GM23338 (cell line): Measurements from ENCODE around the gene ACHE. TPM values are rescaled to one million over a fixed set of nuclear protein-coding genes. Genes with fewer than 3 reads are reported as not detected.

Experiments used
- ATAC-seq: fragments of 200-7000 bp; cut with Tn5 transposase; 3 replicates; pipeline ENCODE4 v1.9.1; 2020
- DNase-seq: peaks from one replicate; pipeline ENCODE4 v3.0.0-alpha.2; 2015; ENCODE audit warnings: low spot score
- H2AFZ ChIP-seq: fragments of 200-600 bp; sonication (generic); 2 replicates; pipeline ENCODE4 v1.8.0; 2016; ENCODE audit warnings: antibody characterized with exemption, mild to moderate bottlenecking, moderate library complexity
- H3F3A ChIP-seq: fragments of 200-600 bp; sonication (generic); replicated peaks from 2 replicates; pipeline ENCODE4 v1.8.0; 2017; ENCODE audit warnings: antibody characterized with exemption, mixed run types, low read depth
- H3K27ac ChIP-seq: fragments of 200-600 bp; sonication (generic); 2 replicates; pipeline ENCODE4 v1.6.1; 2016; ENCODE audit warnings: low read depth
- H3K27me3 ChIP-seq: fragments of 200-600 bp; sonication (generic); 2 replicates; pipeline ENCODE4 v1.8.0; 2016; ENCODE audit warnings: mild to moderate bottlenecking, mixed run types, moderate library complexity; ENCODE audit not compliant: insufficient read depth
- H3K36me3 ChIP-seq: fragments of 200-600 bp; sonication (generic); 2 replicates; pipeline ENCODE4 v1.8.0; 2016; ENCODE audit warnings: mild to moderate bottlenecking; ENCODE audit not compliant: insufficient read depth
- H3K4me1 ChIP-seq: fragments of 200-600 bp; sonication (generic); 2 replicates; pipeline ENCODE4 v1.8.0; 2016; ENCODE audit warnings: mild to moderate bottlenecking, moderate library complexity; ENCODE audit not compliant: insufficient read depth
- H3K4me2 ChIP-seq: fragments of 200-600 bp; sonication (generic); 2 replicates; pipeline ENCODE4 v1.7.1; 2017; ENCODE audit warnings: mixed run types
- H3K4me3 ChIP-seq: fragments of 200-600 bp; sonication (generic); 2 replicates; pipeline ENCODE4 v1.6.1; 2016; ENCODE audit warnings: mixed run types
- H3K79me2 ChIP-seq: fragments of 200-600 bp; sonication (generic); replicated peaks from 2 replicates; pipeline ENCODE4 v1.8.0; 2017; ENCODE audit warnings: mild to moderate bottlenecking; ENCODE audit not compliant: insufficient read depth
- H3K9me2 ChIP-seq: fragments of 200-600 bp; sonication (generic); 2 replicates; pipeline ENCODE4 v1.8.0; 2017; ENCODE audit not compliant: insufficient read depth
- H4K20me1 ChIP-seq: fragments of 200-600 bp; sonication (generic); replicated peaks from 2 replicates; pipeline ENCODE4 v1.8.0; 2017; ENCODE audit warnings: mild to moderate bottlenecking; ENCODE audit not compliant: insufficient read depth
- H3K27ac Mint-ChIP-seq: 2 replicates; pipeline ENCODE4 v1.8.0; 2020; ENCODE audit warnings: inconsistent platforms, mild to moderate bottlenecking, moderate library complexity, mixed read lengths
- H3K27me3 Mint-ChIP-seq: 3 replicates; pipeline ENCODE4 v1.8.0; 2022; ENCODE audit warnings: low read depth, mild to moderate bottlenecking, moderate library complexity, mixed read lengths, inconsistent platforms; ENCODE audit not compliant: insufficient read depth, poor library complexity
- H3K36me3 Mint-ChIP-seq: 3 replicates; pipeline ENCODE4 v1.8.0; 2021; ENCODE audit warnings: low read depth, mild to moderate bottlenecking, inconsistent platforms, moderate library complexity, mixed read lengths
- H3K4me1 Mint-ChIP-seq: 3 replicates; pipeline ENCODE4 v1.8.0; 2020; ENCODE audit warnings: mild to moderate bottlenecking, inconsistent platforms, mixed read lengths
- H3K4me3 Mint-ChIP-seq: 3 replicates; pipeline ENCODE4 v1.8.0; 2021; ENCODE audit warnings: moderate library complexity, mild to moderate bottlenecking, inconsistent platforms, mixed read lengths
- H3K9me3 Mint-ChIP-seq: 3 replicates; pipeline ENCODE4 v1.8.0; 2020; ENCODE audit warnings: moderate library complexity, mild to moderate bottlenecking, inconsistent platforms, mixed read lengths
- EZH2phosphoT487 ChIP-seq: fragments of 200-600 bp; sonication (generic); IDR thresholded peaks from one replicate; pipeline ENCODE4 v1.8.1; 2018; ENCODE audit warnings: antibody characterized with exemption; ENCODE audit not compliant: unreplicated experiment
- JUNB ChIP-seq: IDR thresholded peaks from one replicate; pipeline ENCODE4 v1.6.1; 2016; ENCODE audit warnings: antibody characterized with exemption; ENCODE audit not compliant: unreplicated experiment
- STAT1 ChIP-seq: IDR thresholded peaks from one replicate; pipeline ENCODE4 v1.6.1; 2016; ENCODE audit warnings: antibody characterized with exemption; ENCODE audit not compliant: unreplicated experiment
- ZNF114 ChIP-seq: fragments of 250-450 bp; sonication (Bioruptor Pico); IDR thresholded peaks from 2 replicates; pipeline ENCODE4 v1.5.0; 2020; ENCODE audit warnings: mild to moderate bottlenecking, moderate library complexity
- ZNF331 ChIP-seq: fragments of 250-450 bp; sonication (Bioruptor Pico); IDR thresholded peaks from 2 replicates; pipeline ENCODE4 v1.5.0; 2020; ENCODE audit warnings: low read depth, mild to moderate bottlenecking, moderate library complexity
- polyA plus RNA-seq: library from polyadenylated mRNA; unstranded; fragments of >200 nt; fragmentation: Nextera tagmentation; extraction: Ambion mirVana; gene quantifications from 2 replicates; pipeline ENCODE4 v1.2.1, GENCODE V29; 2016
- total RNA-seq: library from RNA; depleted of rRNA; stranded (reverse); fragments of >200 nt; shearing (Covaris generic); gene quantifications from 2 replicates; pipeline ENCODE4 v1.2.3, GENCODE V29; 2014
- TF ChIP-seq, protein P1 (sequence below): IDR thresholded peaks from one replicate; pipeline ENCODE4 v1.6.1; 2018; ENCODE audit warnings: antibody characterized with exemption; ENCODE audit not compliant: unreplicated experiment

The ACHE gene
- total and polyA plus RNA-seq, 2 experiments from 2014 or later, result 3.6 to 3.7 TPM

- Histone ChIP-seq H3K27me3 (no peaks in the 10 kb centered on the region), H3K4me2 (no peak overlapping the region), H3K4me3 (no peak overlapping the region), H3F3A (peaks cover 33% of the 10 kb centered on the region), H2AFZ (no peak overlapping the region), H3K27ac (no peak overlapping the region), H3K4me1 (peaks cover 8% of the 10 kb centered on the region), H3K36me3 (peaks cover 50% of the 10 kb centered on the region), H4K20me1 (peaks cover 60% of the 10 kb centered on the region), H3K9me2 (no peaks in the 10 kb centered on the region), H3K79me2 (peaks cover 74% of the 10 kb centered on the region)
- peaks cover 32% of the 10 kb centered on the region for H3K4me1 Mint-ChIP-seq
- ATAC-seq (no peak), DNase-seq (no peak)
- H3K27ac Mint-ChIP-seq, result no peak overlapping the region
- H3K4me3 Mint-ChIP-seq, result no peak overlapping the region; the same call in 2 of the 3 replicates
- TF ChIP-seq ZNF114 (CRISPR knock-in tag) (no peak), JUNB (no peak)
- TF ChIP-seq, protein P1, sequence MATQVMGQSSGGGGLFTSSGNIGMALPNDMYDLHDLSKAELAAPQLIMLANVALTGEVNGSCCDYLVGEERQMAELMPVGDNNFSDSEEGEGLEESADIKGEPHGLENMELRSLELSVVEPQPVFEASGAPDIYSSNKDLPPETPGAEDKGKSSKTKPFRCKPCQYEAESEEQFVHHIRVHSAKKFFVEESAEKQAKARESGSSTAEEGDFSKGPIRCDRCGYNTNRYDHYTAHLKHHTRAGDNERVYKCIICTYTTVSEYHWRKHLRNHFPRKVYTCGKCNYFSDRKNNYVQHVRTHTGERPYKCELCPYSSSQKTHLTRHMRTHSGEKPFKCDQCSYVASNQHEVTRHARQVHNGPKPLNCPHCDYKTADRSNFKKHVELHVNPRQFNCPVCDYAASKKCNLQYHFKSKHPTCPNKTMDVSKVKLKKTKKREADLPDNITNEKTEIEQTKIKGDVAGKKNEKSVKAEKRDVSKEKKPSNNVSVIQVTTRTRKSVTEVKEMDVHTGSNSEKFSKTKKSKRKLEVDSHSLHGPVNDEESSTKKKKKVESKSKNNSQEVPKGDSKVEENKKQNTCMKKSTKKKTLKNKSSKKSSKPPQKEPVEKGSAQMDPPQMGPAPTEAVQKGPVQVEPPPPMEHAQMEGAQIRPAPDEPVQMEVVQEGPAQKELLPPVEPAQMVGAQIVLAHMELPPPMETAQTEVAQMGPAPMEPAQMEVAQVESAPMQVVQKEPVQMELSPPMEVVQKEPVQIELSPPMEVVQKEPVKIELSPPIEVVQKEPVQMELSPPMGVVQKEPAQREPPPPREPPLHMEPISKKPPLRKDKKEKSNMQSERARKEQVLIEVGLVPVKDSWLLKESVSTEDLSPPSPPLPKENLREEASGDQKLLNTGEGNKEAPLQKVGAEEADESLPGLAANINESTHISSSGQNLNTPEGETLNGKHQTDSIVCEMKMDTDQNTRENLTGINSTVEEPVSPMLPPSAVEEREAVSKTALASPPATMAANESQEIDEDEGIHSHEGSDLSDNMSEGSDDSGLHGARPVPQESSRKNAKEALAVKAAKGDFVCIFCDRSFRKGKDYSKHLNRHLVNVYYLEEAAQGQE, result no peak
- peaks cover 3% of the 10 kb centered on the region; the same call in 2 of the 3 replicates for H3K9me3 Mint-ChIP-seq
- peaks cover 24% of the 10 kb centered on the region for H3K27me3 Mint-ChIP-seq
- H3K36me3 Mint-ChIP-seq, result peaks cover 92% of the 10 kb centered on the region
Measured at GRCh38 chr7:100878013-100878412, 17.7 kb downstream of the ACHE start.

DNA sequence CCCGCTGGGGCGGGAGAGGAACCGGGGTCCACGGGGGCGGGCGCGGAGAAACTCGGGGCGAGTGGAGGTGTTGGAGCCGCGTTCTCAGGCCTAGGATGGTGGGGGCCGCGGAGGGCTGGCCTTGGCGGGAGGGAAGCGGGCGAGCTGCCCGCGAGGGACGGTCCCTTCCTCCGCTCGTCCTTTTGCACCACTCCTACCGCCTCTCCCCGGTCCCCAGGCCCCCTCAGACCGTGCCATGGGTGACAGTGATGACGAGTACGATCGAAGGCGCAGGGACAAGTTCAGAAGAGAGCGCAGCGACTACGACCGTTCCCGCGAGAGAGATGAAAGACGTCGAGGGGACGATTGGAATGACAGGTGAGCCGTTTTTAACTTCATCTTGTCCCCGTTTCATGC lies 20.3 kb downstream of the ACHE start:
- Histone ChIP-seq H3K4me3 (peak overlapping the region; percentile 98), H2AFZ (0 out of 2 replicates have a peak overlapping the region, but pooled peaks have one; percentile 84), H3K4me2 (peak overlapping the region; percentile 100), H3K79me2 (peaks cover 53% of the 10 kb centered on the region), H3K27me3 (no peaks in the 10 kb centered on the region), H3K4me1 (peaks cover 8% of the 10 kb centered on the region), H3K36me3 (peaks cover 42% of the 10 kb centered on the region), H3K27ac (peak overlapping the region; percentile 98), H4K20me1 (peaks cover 48% of the 10 kb centered on the region), H3F3A (peaks cover 26% of the 10 kb centered on the region), H3K9me2 (no peaks in the 10 kb centered on the region)
- Mint-ChIP-seq H3K4me1 (peaks cover 28% of the 10 kb centered on the region), H3K4me3 (peak overlapping the region; percentile 100), H3K9me3 (peaks cover 3% of the 10 kb centered on the region), H3K27ac (peak overlapping the region; percentile 99), H3K27me3 (peaks cover 31% of the 10 kb centered on the region), H3K36me3 (peaks cover 92% of the 10 kb centered on the region)
- TF ChIP-seq STAT1, result no peak
- TF ChIP-seq ZNF114 (CRISPR knock-in tag), result no peak
- TF ChIP-seq ZNF331, result no peak
- DNase-seq, result peak; percentile 59
- ATAC-seq, result peak; percentile 22

GRCh38 chr7:100874577-100875355 lies 20.9 kb downstream of the ACHE start, which contains the start of gene SRRT:
SRRT (plus strand) TSS chr7:100875103; CDS start chr7:100875591, 488 bp downstream.
- Histone ChIP-seq H3K4me2 (peak within 1 kb of the TSS; percentile 100), H4K20me1 (peaks cover 44% of the 10 kb centered on the region), H3K79me2 (peaks cover 48% of the 10 kb centered on the region), H3K27ac (peak within 1 kb of the TSS; percentile 99), H2AFZ (0 out of 2 replicates have a peak within 1 kb of the TSS, but pooled peaks have one; percentile 84), H3K36me3 (peaks cover 40% of the 10 kb centered on the region), H3K27me3 (no peaks in the 10 kb centered on the region), H3F3A (peaks cover 26% of the 10 kb centered on the region), H3K4me3 (peak within 1 kb of the TSS; percentile 98), H3K9me2 (no peaks in the 10 kb centered on the region), H3K4me1 (peaks cover 8% of the 10 kb centered on the region)
- peak within 1 kb of the TSS; percentile 100 for H3K4me3 Mint-ChIP-seq
- H3K36me3 Mint-ChIP-seq, result peaks cover 94% of the 10 kb centered on the region
- peak within 1 kb of the TSS; percentile 99 for H3K27ac Mint-ChIP-seq
- peaks cover 25% of the 10 kb centered on the region for H3K4me1 Mint-ChIP-seq
- ATAC-seq (peak; percentile 88), DNase-seq (peak; percentile 100)
- peaks cover 3% of the 10 kb centered on the region for H3K9me3 Mint-ChIP-seq
- peaks cover 28% of the 10 kb centered on the region for H3K27me3 Mint-ChIP-seq
- TF ChIP-seq EZH2phosphoT487 (no peak), ZNF114 (CRISPR knock-in tag) (no peak)
- TF ChIP-seq, protein P1, result no peak
